Urinary bladder (tissue), 4 donors: Measurements from ENCODE around the gene MAGI1. TPM values are rescaled to one million over a fixed set of nuclear protein-coding genes. Genes with fewer than 3 reads are reported as not detected.
"Not testable (repeated sequence)": the region's sequence is repeated elsewhere in the genome, so short reads cannot be mapped to it uniquely, and the experiment has no call there.

Experiments
- DNase-seq: peaks from one replicate; pipeline ENCODE4 v3.0.0-alpha.2; 2015; ENCODE audit errors: extremely low spot score
- H3K27ac ChIP-seq: one replicate; pipeline ENCODE4 v1.5.1; 2013; ENCODE audit warnings: low read depth, mild to moderate bottlenecking, moderate library complexity
- H3K36me3 ChIP-seq: one replicate; pipeline ENCODE4 v1.6.1; 2013; ENCODE audit warnings: mild to moderate bottlenecking, moderate library complexity; ENCODE audit not compliant: insufficient read depth
- H3K4me1 ChIP-seq: one replicate; pipeline ENCODE4 v1.6.1; 2013; ENCODE audit warnings: mild to moderate bottlenecking, moderate library complexity; ENCODE audit not compliant: insufficient read depth
- H3K4me3 ChIP-seq: one replicate; pipeline ENCODE4 v1.5.1; 2013; ENCODE audit warnings: low read depth, low read length
- WGBS: extraction: QIAGEN DNeasy Blood & Tissue Kit; methylation state at CpG from one replicate; pipeline ENCODE4 v1.1.7; 2013; 5-methylcytosine and 5-hydroxymethylcytosine counted together
- polyA plus RNA-seq: library from polyadenylated mRNA; stranded (reverse); fragments of 200-250 nt; gene quantifications from one replicate; pipeline ENCODE4 v1.2.3, GENCODE V29; 2013
- total RNA-seq: library from RNA; depleted of rRNA; stranded (reverse); fragments of >200 nt; gene quantifications from one replicate; pipeline ENCODE4 v1.2.3, GENCODE V29; 2014
- donor health status: healthy with polysubstance abuse.
- donor health status: healthy.

MAGI1 gene
- total and polyA plus RNA-seq, 2 donors = 9.7 to 46.7 TPM

DNA sequence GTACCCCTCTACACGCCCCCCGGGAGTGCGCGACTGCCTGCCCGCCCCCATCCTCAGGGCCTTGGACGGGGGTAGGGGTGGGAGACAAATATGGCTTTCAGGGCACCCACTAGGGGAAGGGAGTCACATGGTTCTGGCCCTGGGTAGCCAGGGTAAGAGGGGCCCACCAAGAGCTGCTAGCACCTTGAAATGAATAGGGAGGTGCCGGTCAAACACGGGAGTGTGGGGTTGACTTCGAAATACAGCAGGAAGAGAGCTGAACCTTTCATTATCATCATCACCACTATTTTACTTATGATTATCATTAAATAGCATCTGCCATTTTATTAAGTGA, 489.1 kb downstream of the MAGI1 start:
- 28% methylated on average over 9 of the region's 9 CpGs for WGBS
- no peaks in the 10 kb centered on the region for H3K36me3 ChIP-seq
- H3K27ac ChIP-seq = no peak overlapping the region
- DNase-seq = no peak
- H3K4me1 ChIP-seq = peaks cover 1% of the 10 kb centered on the region
- H3K4me3 ChIP-seq = peak overlapping the region; percentile 38

DNA sequence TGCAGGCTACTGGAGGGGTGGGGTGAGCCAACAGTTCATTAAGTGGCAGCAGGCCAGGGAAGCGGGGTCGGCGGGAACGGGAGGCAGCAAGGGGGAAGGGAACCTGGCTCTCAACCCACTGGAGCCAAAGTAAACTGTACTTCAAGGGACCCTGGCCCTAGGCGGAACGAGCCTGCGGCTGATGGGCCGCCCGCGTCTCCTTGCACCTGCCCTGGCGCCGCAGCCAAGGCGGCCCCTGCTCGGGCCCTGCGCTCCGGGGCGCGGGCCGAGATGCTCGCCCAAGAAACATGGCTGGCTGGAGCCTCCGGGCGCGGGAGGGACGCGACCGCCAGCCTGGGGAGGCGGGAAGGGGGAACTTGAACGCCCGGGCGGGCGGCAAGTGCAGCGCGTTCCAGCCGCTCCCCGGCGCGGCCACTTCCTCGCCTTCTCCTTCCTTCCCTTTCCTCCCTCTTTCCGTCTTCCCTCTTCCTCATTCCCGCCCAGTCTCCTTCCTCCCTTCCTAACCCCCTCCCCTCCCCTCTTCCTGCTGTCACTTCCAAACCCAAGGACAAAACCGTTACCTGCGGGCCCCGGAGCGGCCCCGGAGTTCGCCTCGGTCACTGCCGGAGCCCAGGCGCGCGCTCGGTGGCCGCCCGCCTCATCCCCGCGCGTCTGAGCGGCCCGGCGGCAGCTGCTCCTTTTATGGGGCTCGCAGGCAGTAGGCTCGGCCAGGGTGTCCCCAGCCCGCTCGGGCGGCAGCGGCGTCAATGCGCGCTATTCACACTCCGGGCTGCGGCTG, 489.7 kb downstream of the MAGI1 start:
- H3K36me3 ChIP-seq = no peaks in the 10 kb centered on the region
- peak overlapping the region; percentile 38 for H3K4me3 ChIP-seq
- 1% methylated on average over 71 of the region's 71 CpGs for WGBS
- peaks cover 1% of the 10 kb centered on the region for H3K4me1 ChIP-seq
- no peak overlapping the region for H3K27ac ChIP-seq
- DNase-seq = no peak

DNA sequence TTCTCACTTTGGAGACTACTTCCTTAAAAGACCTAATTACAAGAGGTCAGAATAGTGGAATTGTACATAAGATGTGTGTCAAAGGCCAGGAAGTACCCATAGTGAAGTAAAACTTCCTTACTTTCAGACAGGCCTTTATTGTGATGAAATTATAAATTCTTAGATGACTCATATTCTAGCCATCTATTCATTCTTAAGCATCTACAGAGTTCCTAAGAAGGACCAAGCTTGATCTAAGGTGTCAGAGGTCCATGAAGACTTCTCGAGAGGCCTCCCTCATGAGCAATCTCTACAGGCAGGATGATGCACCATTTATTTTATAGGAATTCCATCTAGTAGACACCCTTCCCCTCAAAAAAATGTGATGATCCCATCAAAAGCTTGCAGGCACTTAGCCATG, 493.3 kb downstream of the MAGI1 start:
- H3K36me3 ChIP-seq = no peaks in the 10 kb centered on the region
- H3K4me1 ChIP-seq = peaks cover 1% of the 10 kb centered on the region
- 89% methylated on average over 1 of the region's 1 CpG for WGBS
- no peak for DNase-seq
- H3K4me3 ChIP-seq = no peak overlapping the region
- H3K27ac ChIP-seq = no peak overlapping the region

DNA sequence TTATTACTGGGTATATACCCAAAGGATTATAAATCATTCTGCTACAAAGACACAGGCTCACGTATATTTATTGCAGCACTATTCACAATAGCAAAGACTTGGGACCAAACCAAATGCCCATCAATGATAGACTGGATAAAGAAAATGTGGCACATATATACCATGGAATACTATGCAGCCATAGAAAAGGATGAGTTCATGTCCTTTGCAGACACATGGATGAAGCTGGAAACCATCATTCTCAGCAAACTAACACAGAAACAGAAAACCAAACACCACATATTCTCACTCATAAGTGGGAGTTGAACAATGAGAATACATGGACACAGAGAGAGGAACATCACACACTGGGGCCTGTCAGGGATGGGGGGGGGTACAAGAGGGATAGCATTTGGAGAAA, 495.3 kb downstream of the MAGI1 start:
- DNase-seq, H3K4me1 ChIP-seq, H3K36me3 ChIP-seq, H3K27ac ChIP-seq, H3K4me3 ChIP-seq: not testable (repeated sequence)
- WGBS = 90% methylated on average over 1 of the region's 1 CpG

DNA sequence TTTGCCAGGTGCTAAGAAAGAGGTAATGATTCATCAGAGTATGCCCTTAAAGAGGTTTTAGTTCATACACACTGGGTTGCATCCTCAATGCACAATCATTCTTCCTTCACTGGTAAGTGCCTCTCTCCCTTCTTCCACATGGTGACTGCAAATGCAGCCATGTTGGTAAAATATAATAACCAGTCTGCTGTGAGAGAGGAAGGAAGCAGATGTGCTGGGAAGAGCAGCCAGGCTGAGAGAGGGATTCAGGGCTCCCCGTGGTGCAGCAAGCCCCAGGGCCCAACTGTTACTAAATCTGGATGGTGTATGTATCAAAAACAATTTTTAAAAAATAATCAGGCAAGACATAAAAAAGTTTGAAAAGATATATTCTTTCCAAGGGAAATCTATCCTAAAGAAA, 498.1 kb downstream of the MAGI1 start:
- Histone ChIP-seq H3K4me3 (no peak overlapping the region), H3K4me1 (no peaks in the 10 kb centered on the region), H3K27ac (no peak overlapping the region), H3K36me3 (no peaks in the 10 kb centered on the region)
- WGBS = 44% methylated on average over 1 of the region's 1 CpG
- DNase-seq = no peak

DNA sequence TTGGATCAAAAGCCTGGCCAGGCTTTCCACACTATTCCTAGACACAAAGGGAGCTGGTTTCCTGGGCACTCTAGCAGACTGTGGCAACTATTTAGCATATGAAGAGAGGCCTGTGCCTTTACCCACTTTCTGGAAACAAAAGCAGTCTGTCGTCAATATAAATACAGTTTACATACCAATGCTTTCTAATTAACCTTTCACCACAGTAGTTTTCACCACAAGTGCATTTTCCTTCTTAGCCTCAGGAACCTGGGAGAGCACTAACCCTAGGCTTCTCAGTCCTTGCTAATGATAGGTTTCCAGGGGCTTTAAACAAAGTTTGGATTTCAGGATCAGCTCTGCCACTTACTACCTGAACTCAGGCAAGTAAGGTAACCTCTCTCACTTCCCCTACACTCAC, 499.1 kb downstream of the MAGI1 start:
- Histone ChIP-seq H3K36me3 (no peaks in the 10 kb centered on the region), H3K4me1 (no peaks in the 10 kb centered on the region), H3K4me3 (no peak overlapping the region), H3K27ac (no peak overlapping the region)
- DNase-seq = no peak
- 61% methylated on average over 1 of the region's 1 CpG for WGBS

DNA sequence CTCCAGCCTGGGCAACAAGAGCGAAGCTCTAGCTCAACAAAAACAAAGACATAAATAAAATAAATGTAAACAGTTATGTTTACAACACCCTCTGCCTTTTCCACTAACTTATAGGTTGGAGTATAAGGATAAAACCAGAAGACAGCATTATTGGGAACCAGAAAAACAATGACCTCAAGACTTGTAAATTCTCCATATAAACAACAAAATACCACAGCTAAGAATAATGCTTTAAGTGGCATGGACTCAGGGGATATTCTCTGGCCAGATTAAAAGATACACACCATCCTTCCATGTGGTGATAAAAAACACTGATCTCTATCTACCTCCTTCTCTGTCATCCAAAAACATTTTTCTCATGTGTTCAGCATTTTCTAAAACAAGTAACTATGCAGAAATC, 500.6 kb downstream of the MAGI1 start:
- no peaks in the 10 kb centered on the region for H3K4me1 ChIP-seq
- H3K27ac ChIP-seq = no peak overlapping the region
- 82% methylated on average over 1 of the region's 1 CpG for WGBS

DNA sequence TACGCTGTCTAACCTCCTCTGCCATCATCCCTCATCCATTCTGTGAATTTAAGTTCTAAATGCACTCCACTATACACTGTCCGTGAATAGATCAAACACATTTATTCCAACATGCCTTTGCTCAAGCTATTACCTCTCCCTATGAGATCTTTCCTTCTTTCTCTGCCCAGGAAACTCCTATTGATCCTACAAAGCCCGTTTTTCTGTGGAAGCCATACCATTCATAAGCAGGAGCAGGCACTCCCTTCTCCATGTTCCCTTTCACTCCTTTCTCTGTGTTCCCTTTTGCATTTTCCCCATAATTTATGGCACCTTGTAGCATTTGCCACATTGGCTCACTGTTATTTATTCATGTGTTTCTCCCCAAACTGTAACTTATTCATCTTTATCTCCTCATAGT, 501.6 kb downstream of the MAGI1 start:
- Histone ChIP-seq H3K4me1 (no peaks in the 10 kb centered on the region), H3K36me3 (no peaks in the 10 kb centered on the region), H3K27ac (no peak overlapping the region), H3K4me3 (no peak overlapping the region)
- WGBS = 94% methylated on average over 3 of the region's 3 CpGs
- DNase-seq = no peak

More for the DNA sequence above, 500.6 kb downstream of the MAGI1 start:
- DNase-seq = no peak
- Histone ChIP-seq H3K4me3 (no peak overlapping the region), H3K36me3 (no peaks in the 10 kb centered on the region)

DNA sequence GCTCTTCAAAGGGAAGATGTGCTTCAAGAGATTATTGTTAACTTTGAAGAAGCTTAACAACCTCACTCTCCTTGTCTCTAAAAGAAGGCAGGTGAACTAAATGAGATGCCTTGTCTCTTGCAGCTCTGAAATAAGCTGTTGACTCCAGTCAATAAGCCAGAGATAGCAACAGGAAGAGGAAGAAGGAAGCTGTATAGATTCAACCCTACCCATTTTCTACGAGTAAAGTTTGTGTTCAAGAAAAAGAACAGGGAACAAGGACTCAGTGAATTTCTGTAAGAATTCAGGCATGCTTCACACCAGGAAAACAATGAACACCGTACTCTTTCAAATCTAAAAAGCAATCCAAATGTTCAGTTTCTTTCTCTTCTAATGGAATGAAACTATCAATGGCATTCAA, 503.5 kb downstream of the MAGI1 start:
- no peak for DNase-seq
- WGBS = 76% methylated on average over 2 of the region's 2 CpGs
- no peaks in the 10 kb centered on the region for H3K4me1 ChIP-seq
- H3K27ac ChIP-seq = no peak overlapping the region
- no peak overlapping the region for H3K4me3 ChIP-seq
- H3K36me3 ChIP-seq = no peaks in the 10 kb centered on the region

DNA sequence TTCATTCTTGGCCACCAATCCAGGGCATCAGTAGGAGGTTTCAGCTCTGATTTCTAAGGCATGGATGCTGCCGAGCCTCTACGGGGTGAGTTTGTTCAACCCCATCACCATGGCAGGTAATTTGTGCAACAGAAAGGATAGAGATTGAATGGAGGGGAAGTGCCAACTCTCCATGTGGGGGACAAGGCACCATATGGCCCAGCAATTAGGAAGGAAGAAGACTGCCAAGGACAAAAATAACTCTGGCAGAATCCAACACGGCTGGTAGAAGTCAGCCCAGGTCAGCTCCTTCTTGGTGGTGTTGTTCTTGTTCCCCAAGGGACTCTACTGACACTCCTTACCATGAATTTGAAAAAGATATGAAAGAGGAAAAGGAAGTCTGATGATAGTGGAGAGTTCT, 503.9 kb downstream of the MAGI1 start:
- no peak overlapping the region for H3K4me3 ChIP-seq
- H3K4me1 ChIP-seq = no peaks in the 10 kb centered on the region
- DNase-seq = no peak
- no peaks in the 10 kb centered on the region for H3K36me3 ChIP-seq
- no peak overlapping the region for H3K27ac ChIP-seq
- WGBS = 75% methylated on average over 3 of the region's 3 CpGs

DNA sequence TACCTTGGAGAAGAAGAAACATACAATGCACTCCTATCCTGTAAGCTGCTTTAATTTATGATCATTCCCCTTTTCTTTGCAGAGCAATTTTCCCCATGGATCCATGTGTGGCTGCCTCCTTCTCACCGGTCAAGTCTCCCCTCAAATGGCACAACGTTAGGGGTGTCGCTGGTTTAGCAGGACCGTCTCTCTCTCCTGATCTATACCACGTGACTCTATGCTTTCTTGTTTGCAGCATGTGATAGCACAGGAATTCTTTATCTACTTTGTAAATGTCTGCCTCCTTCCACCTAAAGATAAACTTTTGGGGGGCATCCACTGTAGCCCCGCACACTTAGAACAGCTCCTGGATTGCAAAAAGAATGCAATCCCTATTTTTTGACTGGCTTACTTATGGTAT, 506.0 kb downstream of the MAGI1 start:
- no peak overlapping the region for H3K27ac ChIP-seq
- H3K36me3 ChIP-seq = no peaks in the 10 kb centered on the region
- H3K4me3 ChIP-seq = no peak overlapping the region
- DNase-seq = no peak
- WGBS = 86% methylated on average over 6 of the region's 6 CpGs
- no peaks in the 10 kb centered on the region for H3K4me1 ChIP-seq

DNA sequence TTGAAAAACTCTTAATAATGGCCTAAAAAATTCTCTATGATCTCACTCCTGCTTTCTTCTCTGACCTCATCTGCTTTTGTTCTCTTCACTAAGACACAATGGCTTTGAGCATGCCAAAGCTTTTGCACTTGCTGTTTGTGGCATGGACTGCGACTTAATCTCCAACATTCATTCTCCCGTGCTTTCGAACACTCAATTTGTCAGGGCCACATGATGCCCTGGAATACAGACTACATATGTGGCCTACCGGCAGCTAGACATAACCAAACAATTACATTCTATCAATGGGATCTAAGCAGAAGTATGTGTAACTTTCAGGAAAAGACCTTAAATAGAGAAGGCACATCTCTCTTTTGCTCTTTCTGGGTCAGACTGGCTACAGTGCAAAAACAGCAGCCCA, 506.5 kb downstream of the MAGI1 start:
- DNase-seq = no peak
- Histone ChIP-seq H3K36me3 (no peaks in the 10 kb centered on the region), H3K4me1 (no peaks in the 10 kb centered on the region), H3K4me3 (no peak overlapping the region), H3K27ac (no peak overlapping the region)
- 90% methylated on average over 4 of the region's 4 CpGs for WGBS

DNA sequence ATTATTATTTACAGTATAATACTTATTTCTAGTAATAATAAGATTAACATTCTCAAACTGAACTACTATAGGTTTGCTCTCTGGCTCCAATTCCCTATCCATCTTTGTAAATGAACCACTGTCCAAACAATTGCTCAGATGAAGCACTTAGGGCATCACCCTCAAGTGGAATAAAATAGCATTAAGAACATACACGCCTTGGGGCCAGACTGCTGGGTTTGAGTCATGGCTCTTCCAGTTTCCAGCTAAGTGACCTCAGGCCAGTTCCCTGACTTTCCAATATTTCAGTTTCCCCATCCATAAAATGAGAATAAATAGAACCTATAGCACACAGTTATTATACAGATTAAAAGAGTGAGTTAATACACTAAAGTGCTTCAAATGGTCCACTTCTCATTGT, 507.2 kb downstream of the MAGI1 start:
- Histone ChIP-seq H3K4me3 (no peak overlapping the region), H3K4me1 (no peaks in the 10 kb centered on the region), H3K27ac (no peak overlapping the region), H3K36me3 (no peaks in the 10 kb centered on the region)
- WGBS = 86% methylated on average over 1 of the region's 1 CpG
- no peak for DNase-seq

DNA sequence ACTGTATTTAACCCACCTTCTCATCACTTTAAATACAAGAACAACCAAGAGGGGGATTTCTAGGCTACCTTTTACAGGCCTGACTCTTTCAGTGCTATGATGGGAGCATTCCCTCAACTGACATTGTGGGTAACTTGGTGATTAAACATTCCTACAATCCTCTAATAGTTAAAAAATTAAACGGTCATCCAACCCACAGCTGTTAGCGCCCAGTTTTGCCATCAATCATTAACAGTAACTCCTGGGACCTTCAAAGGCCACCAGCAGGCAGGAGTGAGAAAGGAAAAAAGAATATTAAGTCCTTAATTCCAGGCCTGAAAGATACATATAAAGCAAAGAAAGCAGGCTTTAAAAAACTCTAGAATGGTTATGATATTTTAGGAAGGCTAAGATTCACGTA, 512.1 kb downstream of the MAGI1 start:
- Histone ChIP-seq H3K4me1 (no peaks in the 10 kb centered on the region), H3K4me3 (no peak overlapping the region), H3K27ac (no peak overlapping the region), H3K36me3 (no peaks in the 10 kb centered on the region)
- WGBS = 86% methylated on average over 3 of the region's 3 CpGs
- DNase-seq = no peak

DNA sequence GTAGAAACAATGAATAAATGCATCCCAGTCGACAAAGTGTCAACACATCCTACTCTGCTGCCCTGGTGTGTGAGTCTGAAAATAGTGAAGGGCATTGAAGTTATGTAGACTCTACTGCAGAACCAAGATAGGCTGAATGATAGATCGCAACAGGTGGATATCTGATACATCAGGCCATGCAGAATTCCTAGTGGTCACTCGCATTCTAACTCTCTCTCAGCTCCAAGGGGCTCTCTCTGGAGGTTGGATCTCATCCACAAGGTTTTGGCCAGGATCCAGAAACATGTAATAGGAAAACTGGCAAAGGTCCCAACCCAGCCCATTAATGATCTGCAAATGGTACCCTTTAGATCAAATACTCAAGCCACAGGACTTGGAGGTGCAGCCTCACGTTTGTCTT, 514.1 kb downstream of the MAGI1 start:
- WGBS = 85% methylated on average over 4 of the region's 4 CpGs
- no peak for DNase-seq
- no peaks in the 10 kb centered on the region for H3K36me3 ChIP-seq
- no peak overlapping the region for H3K4me3 ChIP-seq
- no peaks in the 10 kb centered on the region for H3K4me1 ChIP-seq
- H3K27ac ChIP-seq = no peak overlapping the region
